HFFc6 (cell line): ENCODE measurements around the gene SORBS2. TPM values are rescaled to one million over a fixed set of nuclear protein-coding genes. Genes with fewer than 3 reads are reported as not detected.

Source experiments
- DNase-seq: peaks from one replicate; pipeline ENCODE4 v3.0.0-alpha.2; 2018
- H3K27ac Mint-ChIP-seq: 2 replicates; pipeline ENCODE4 v1.8.0; 2020; ENCODE audit warnings: mild to moderate bottlenecking, mixed read lengths
- H3K27me3 Mint-ChIP-seq: 2 replicates; pipeline ENCODE4 v1.8.0; 2021; ENCODE audit warnings: mild to moderate bottlenecking, moderate library complexity, mixed read lengths; ENCODE audit not compliant: insufficient read depth
- H3K36me3 Mint-ChIP-seq: 2 replicates; pipeline ENCODE4 v1.8.0; 2021; ENCODE audit warnings: low read depth, mixed read lengths
- H3K4me1 Mint-ChIP-seq: 2 replicates; pipeline ENCODE4 v1.8.0; 2020; ENCODE audit warnings: low read depth, mixed read lengths
- H3K4me3 Mint-ChIP-seq: 2 replicates; pipeline ENCODE4 v1.8.0; 2020; ENCODE audit warnings: mild to moderate bottlenecking, moderate library complexity, mixed read lengths
- H3K9me3 Mint-ChIP-seq: 2 replicates; pipeline ENCODE4 v1.8.0; 2020; ENCODE audit warnings: mild to moderate bottlenecking, mixed read lengths
- total RNA-seq, 6 experiments: library from RNA; stranded (reverse); fragmentation: NEBNext Ultra II Directional; extraction: Animal tissue kit (Norgen Biotek cat#: 25700); gene quantifications; 2 replicates in 1 of 6; 3 replicates in 5 of 6; pipeline ENCODE4 v1.2.3, GENCODE V29; 2021
- TF ChIP-seq, protein P1 (sequence below): fragments of 200-600 bp; sonication (generic); IDR thresholded peaks from 2 replicates; pipeline ENCODE4 v1.5.0; 2021; ENCODE audit warnings: antibody characterized with exemption, mild to moderate bottlenecking

SORBS2 gene
- total RNA-seq, 6 experiments from 2014 or later = 0.48 to 3.6 (median 0.72) TPM

DNA sequence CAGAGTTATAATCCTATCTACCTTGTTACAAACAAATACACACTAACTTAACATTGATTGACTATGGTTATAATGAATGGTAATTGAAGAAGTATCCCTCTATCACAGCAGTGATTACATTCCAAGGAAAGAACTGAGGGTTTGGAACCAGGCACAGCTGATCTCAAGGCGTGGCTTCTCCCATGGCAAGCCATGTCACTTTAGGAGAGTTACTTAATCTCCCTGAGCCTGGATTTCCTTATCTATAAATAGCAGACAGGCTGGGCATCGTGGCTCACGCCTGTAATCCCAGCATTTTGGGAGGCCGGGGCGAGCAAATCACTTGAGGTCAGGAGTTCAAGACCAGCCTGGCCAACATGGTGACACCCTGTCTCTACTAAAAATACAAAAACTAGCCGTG lies 25.6 kb downstream of the SORBS2 start:
- H3K9me3 Mint-ChIP-seq = no peaks in the 10 kb centered on the region
- no peak overlapping the region for H3K27ac Mint-ChIP-seq
- no peak overlapping the region for H3K4me3 Mint-ChIP-seq
- H3K36me3 Mint-ChIP-seq = no peaks in the 10 kb centered on the region
- H3K27me3 Mint-ChIP-seq = no peaks in the 10 kb centered on the region
- peaks cover 6% of the 10 kb centered on the region for H3K4me1 Mint-ChIP-seq
- TF ChIP-seq, protein P1, sequence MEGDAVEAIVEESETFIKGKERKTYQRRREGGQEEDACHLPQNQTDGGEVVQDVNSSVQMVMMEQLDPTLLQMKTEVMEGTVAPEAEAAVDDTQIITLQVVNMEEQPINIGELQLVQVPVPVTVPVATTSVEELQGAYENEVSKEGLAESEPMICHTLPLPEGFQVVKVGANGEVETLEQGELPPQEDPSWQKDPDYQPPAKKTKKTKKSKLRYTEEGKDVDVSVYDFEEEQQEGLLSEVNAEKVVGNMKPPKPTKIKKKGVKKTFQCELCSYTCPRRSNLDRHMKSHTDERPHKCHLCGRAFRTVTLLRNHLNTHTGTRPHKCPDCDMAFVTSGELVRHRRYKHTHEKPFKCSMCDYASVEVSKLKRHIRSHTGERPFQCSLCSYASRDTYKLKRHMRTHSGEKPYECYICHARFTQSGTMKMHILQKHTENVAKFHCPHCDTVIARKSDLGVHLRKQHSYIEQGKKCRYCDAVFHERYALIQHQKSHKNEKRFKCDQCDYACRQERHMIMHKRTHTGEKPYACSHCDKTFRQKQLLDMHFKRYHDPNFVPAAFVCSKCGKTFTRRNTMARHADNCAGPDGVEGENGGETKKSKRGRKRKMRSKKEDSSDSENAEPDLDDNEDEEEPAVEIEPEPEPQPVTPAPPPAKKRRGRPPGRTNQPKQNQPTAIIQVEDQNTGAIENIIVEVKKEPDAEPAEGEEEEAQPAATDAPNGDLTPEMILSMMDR = no peak
- DNase-seq = no peak

DNA sequence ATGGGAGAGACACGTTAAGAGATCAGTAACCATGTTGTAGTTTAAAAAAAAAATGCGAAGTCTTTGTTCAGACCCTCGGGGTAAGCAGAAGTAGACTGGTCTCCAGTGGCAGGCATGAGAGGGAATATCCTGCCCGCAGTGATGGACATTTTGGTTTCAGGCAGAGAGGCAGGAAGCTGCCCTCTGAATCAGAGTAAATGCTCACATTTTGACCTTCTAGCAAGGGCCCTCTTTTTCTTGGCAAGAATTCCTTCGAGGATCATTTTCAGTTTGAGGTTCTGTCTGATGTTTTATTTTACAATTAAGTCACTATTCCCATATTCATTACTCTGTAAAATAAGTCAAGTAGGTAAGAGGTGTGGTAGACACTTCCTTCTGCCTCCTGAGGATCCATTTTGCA lies 28.4 kb downstream of the SORBS2 start:
- peaks cover 12% of the 10 kb centered on the region for H3K4me1 Mint-ChIP-seq

DNA sequence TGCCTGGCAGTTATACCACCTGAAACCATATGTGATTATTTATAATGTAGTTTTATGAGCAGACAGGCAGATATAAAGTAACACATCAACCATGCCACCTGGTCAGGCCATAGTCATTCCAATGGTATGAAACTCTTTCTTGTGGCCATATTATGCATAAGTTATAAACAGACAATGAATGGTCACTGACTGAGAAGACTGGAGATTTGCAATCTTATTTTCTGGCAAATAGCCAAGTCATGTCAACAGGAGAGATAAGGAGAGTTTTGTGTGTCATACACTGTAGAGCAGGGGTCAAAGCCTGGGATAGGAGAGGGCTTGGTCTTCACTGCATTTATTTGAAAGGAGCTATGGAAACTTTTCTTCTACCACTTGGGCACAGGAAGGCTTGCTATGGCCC lies 29.5 kb downstream of the SORBS2 start:
- no peaks in the 10 kb centered on the region for H3K9me3 Mint-ChIP-seq
- TF ChIP-seq, protein P1 = no peak
- no peaks in the 10 kb centered on the region for H3K27me3 Mint-ChIP-seq
- no peak overlapping the region for H3K4me3 Mint-ChIP-seq
- H3K27ac Mint-ChIP-seq = no peak overlapping the region
- H3K36me3 Mint-ChIP-seq = no peaks in the 10 kb centered on the region
- DNase-seq = no peak
- H3K4me1 Mint-ChIP-seq = peaks cover 12% of the 10 kb centered on the region

More for the DNA sequence above, 28.4 kb downstream of the SORBS2 start:
- H3K9me3 Mint-ChIP-seq = no peaks in the 10 kb centered on the region
- H3K36me3 Mint-ChIP-seq = no peaks in the 10 kb centered on the region
- TF ChIP-seq, protein P1 = no peak
- H3K27me3 Mint-ChIP-seq = no peaks in the 10 kb centered on the region
- H3K4me3 Mint-ChIP-seq = no peak overlapping the region
- DNase-seq = no peak
- no peak overlapping the region for H3K27ac Mint-ChIP-seq

DNA sequence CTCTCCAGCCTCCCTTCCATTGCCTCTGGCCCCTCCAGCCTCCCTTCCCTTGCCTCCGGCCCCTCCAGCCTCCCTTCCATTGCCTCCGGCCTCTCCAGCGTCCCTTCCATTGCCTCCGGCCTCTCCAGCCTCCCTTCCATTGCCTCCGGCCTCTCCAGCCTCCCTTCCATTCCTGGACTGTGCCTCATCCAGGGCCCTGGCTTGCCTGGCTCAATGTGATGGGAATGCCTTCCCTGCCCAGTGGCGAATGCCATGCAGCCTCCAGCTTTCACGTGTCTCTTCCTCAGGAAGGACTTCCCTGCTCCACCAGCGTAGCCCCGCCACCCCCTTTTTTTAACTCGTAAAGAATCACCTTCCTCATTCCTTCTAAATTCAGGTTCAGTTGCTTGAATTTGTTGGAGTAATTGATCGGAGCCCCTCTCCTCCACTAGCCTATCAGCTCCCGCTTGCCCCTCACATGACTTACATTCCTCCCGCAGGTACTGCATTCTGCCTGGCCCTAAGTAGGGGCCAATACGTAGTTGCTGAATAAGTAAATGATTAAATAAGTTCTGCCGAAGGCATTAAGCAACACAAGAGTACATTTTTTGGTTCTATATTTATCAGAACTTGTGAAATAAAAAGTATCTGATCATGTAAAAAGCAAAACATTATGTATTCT lies 30.3 kb downstream of the SORBS2 start:
- Mint-ChIP-seq H3K27ac (no peak overlapping the region), H3K4me3 (no peak overlapping the region), H3K4me1 (peaks cover 12% of the 10 kb centered on the region), H3K9me3 (no peaks in the 10 kb centered on the region), H3K27me3 (no peaks in the 10 kb centered on the region), H3K36me3 (no peaks in the 10 kb centered on the region)
- DNase-seq = no peak
- TF ChIP-seq, protein P1 = no peak

DNA sequence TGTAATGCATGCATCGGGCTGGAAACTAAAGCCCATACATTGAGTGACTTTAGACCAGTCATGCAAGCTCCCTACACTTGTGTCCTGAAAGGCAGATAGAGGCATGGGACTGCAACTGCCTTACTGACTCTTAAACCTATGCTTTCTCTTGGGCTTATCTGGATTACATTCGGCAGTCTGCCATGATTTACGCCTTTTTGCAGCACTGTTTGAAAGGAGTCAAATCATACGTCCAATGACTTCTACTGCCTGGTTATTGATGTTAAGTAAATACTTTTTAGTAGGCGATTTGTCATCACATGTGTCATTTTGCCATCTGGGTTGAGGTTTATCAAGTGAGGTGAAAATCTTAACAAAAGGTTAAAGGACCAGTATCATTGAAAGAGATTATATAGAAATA lies 31.5 kb downstream of the SORBS2 start:
- Mint-ChIP-seq H3K27me3 (no peaks in the 10 kb centered on the region), H3K36me3 (no peaks in the 10 kb centered on the region), H3K4me3 (no peak overlapping the region), H3K27ac (no peak overlapping the region), H3K9me3 (no peaks in the 10 kb centered on the region), H3K4me1 (peaks cover 24% of the 10 kb centered on the region)
- DNase-seq = no peak
- TF ChIP-seq, protein P1 = no peak
